ENCODE data around the gene BRAF.
"Not testable (repeated sequence)": the region's sequence is repeated elsewhere in the genome, so short reads cannot be mapped to it uniquely, and the experiment has no call there.

The BRAF gene

DNA sequence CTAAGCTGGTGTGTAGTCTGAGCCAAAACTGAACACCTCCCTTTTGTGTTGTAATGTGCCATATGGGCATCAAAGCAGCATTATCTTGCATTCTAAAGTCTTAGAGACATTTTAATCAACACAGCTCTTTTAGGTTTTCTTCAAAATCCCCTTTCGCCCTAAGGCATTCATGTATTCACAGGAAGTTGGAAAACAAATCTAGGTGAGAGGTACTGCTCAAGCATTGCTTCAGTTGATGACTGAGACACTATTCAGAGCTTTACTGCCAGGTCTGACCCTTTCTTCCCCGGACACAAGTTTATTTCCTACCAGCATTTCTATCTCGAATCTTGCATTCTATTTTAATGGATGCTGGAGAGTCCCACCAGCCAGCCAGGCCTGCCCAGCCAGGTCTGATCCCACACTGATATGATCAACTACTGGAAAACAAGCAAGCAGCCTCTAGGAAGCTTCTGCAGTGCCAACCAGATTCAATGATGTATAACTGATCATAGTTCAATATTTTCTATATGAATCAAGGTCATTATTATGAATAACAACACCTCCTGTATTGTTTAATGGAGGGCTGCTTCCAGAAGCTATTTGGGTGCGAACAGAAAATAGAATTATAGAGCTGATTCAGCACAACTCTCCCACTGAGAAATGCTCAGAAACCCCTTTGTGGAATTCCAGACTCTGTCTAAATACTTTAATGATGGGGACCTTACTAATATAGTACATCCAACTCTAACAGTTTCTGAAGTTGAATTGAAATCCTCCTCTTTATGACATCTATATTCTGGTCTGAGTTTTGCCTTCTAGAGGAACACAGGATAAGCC lies 4.0 kb upstream of the BRAF start:
- Histone ChIP-seq H3K27me3 (replicated peaks) (no peaks in the 10 kb centered on the region), H3K36me3 (replicated peaks) (no peaks in the 10 kb centered on the region), H3K4me3 (ENCODE audit: low read depth, low read length) (no peak overlapping the region), H3K27ac (no peak overlapping the region)
- DNase-seq, result no peak
- in situ Hi-C loops (cut with HindIII; ENCODE audit: low pct_ligation_motif_present, low sequenced_read_pairs), result no loop called here
- TF ChIP-seq, protein P1, sequence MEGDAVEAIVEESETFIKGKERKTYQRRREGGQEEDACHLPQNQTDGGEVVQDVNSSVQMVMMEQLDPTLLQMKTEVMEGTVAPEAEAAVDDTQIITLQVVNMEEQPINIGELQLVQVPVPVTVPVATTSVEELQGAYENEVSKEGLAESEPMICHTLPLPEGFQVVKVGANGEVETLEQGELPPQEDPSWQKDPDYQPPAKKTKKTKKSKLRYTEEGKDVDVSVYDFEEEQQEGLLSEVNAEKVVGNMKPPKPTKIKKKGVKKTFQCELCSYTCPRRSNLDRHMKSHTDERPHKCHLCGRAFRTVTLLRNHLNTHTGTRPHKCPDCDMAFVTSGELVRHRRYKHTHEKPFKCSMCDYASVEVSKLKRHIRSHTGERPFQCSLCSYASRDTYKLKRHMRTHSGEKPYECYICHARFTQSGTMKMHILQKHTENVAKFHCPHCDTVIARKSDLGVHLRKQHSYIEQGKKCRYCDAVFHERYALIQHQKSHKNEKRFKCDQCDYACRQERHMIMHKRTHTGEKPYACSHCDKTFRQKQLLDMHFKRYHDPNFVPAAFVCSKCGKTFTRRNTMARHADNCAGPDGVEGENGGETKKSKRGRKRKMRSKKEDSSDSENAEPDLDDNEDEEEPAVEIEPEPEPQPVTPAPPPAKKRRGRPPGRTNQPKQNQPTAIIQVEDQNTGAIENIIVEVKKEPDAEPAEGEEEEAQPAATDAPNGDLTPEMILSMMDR (IDR thresholded peaks at IDR 0.05; ENCODE audit: low read depth, low read length, missing control alignments), result no peak

DNA sequence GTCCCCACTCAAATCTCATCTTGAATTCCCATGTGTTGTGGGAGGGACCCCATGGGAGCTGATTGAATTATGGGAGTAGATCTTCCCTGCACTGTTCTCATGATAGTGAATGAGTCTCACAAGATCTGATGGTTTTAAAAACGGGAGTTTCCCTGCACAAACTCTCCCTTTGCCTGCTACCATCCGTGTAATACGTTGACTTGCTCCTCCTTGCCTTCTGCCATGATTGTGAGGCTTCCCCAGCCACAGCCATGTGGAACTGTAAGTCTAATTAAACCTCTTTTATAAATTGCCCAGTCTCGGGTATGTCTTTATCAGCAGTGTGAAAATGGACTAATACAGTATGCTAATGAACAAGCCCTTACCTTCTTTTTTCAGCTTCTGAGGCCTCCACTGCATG lies 3.2 kb upstream of the BRAF start:
- in situ Hi-C loops (cut with HindIII; ENCODE audit: low pct_ligation_motif_present, low sequenced_read_pairs); H3K4me3 ChIP-seq (ENCODE audit: low read depth, low read length); DNase-seq; H3K36me3 ChIP-seq (replicated peaks); H3K27me3 ChIP-seq (replicated peaks); H3K27ac ChIP-seq: not testable (repeated sequence)

DNA sequence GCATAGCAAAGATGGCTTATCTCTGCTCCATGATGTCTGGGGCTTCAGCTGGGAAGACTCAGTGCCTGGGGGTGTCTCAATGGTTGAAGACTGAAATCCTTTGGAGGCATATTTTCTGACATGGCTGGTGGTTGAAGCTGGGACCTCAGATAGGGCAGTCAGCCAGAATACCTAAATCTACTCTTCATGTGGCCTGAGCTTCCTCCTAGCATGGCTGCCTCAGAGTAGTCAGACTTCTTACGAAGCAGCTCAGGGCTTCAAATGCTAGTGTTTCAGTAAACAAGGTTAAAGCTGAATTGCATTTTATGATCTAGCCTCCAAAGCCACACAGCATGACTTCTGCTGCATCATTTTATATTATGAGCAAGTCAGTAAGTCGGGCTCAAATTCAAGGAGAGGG lies 2.6 kb upstream of the BRAF start:
- DNase-seq, result no peak
- Histone ChIP-seq H3K27me3 (replicated peaks) (no peaks in the 10 kb centered on the region), H3K36me3 (replicated peaks) (no peaks in the 10 kb centered on the region), H3K4me3 (ENCODE audit: low read depth, low read length) (no peak overlapping the region), H3K27ac (no peak overlapping the region)
- in situ Hi-C loops (cut with HindIII; ENCODE audit: low pct_ligation_motif_present, low sequenced_read_pairs), result no loop called here
- TF ChIP-seq, protein P1 (IDR thresholded peaks at IDR 0.05; ENCODE audit: low read depth, low read length, missing control alignments), result no peak

DNA sequence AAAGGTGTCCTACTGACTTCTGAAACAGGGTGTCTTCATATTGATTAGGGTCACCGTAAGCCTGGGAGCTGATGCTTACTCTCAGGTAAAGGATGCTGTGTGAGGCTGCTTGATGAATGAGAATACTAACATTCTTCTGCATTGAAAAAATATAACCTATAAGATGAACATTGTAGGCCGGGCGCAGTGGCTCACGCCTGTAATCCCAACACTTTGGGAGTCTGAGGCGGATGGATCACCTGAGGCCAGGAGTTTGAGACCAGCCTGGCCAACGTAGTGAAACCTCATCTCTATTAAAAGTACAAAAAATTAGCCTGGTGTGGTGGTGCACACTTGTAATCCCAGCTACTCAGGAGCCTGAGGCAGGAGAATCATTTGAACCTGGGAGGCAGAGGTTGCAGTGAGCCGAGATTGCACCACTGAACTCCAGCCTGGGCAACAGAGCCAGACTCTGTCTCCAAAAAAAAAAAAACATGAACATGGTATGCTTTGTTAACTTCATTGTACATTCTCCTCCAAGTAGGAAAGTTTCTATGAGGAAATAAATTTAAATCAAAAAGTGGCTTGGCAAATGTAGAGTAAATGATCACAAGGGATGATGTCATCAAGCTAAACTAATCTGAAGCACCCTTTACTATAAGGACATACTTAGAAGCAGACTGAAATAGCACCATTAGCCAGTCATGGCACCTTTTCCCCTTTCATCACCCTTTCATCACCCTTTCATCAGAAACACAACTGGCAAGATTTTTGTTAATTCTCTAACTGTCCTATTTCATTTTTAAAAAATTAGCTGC lies 1.5 kb upstream of the BRAF start:
- in situ Hi-C loops (cut with HindIII; ENCODE audit: low pct_ligation_motif_present, low sequenced_read_pairs), result no loop called here
- Histone ChIP-seq H3K4me3 (ENCODE audit: low read depth, low read length) (no peak overlapping the region), H3K27ac (no peak overlapping the region), H3K36me3 (replicated peaks) (no peaks in the 10 kb centered on the region), H3K27me3 (replicated peaks) (no peaks in the 10 kb centered on the region)
- DNase-seq, result no peak
- TF ChIP-seq, protein P1 (IDR thresholded peaks at IDR 0.05; ENCODE audit: low read depth, low read length, missing control alignments), result no peak

DNA sequence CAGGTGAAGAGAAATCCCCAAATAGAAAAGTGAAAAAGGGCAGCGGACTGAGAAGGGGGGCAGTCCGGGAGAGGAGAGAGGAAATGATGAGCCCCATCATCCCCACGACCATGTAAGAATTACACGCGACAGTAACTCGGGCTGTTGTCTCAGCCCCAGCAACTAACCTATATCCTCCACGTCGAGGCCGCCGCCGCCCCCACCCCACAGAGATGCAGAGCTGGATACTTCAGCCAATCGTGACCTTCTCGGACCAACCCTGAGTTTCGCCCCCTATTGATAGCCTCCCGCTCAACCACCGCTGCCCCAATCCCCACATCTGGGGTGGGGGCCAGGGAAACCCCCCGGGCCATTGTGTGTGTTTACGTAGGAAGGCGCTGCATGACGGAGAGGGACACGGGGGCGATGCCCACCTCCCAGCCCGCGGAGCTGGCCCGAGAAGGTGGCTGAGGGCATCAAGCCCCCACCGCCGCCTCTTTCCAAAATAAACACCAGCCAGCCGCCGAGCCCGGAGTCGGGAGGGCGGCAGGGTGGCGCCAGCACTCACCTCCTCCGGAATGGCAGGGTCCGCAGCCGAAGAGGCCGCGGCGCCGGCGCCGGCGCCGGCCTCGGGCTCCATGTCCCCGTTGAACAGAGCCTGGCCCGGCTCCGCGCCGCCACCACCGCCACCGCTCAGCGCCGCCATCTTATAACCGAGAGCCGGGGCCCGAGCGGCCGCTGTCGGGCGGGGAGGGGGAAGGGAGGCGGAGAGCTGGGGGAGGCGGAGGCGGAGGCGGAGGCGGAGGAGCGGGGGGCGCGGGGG lies 509 bp downstream of the BRAF start:
- TF ChIP-seq, protein P1 (IDR thresholded peaks at IDR 0.05; ENCODE audit: low read depth, low read length, missing control alignments), result peak; percentile 67
- H3K36me3 ChIP-seq (replicated peaks), result no peaks in the 10 kb centered on the region
- peak; percentile 64 for DNase-seq
- H3K27ac ChIP-seq, result peak overlapping the region; percentile 81
- in situ Hi-C loops (cut with HindIII; ENCODE audit: low pct_ligation_motif_present, low sequenced_read_pairs), result no loop called here
- peak overlapping the region; percentile 81 for H3K4me3 ChIP-seq (ENCODE audit: low read depth, low read length)
- no peaks in the 10 kb centered on the region for H3K27me3 ChIP-seq (replicated peaks)
